ENCODE measurements around the gene VPS36. TPM values are rescaled to one million over a fixed set of nuclear protein-coding genes. Genes with fewer than 3 reads are reported as not detected.

VPS36 gene
- total RNA-seq, 1 experiment from 2014 or later, result 19.2 TPM

DNA sequence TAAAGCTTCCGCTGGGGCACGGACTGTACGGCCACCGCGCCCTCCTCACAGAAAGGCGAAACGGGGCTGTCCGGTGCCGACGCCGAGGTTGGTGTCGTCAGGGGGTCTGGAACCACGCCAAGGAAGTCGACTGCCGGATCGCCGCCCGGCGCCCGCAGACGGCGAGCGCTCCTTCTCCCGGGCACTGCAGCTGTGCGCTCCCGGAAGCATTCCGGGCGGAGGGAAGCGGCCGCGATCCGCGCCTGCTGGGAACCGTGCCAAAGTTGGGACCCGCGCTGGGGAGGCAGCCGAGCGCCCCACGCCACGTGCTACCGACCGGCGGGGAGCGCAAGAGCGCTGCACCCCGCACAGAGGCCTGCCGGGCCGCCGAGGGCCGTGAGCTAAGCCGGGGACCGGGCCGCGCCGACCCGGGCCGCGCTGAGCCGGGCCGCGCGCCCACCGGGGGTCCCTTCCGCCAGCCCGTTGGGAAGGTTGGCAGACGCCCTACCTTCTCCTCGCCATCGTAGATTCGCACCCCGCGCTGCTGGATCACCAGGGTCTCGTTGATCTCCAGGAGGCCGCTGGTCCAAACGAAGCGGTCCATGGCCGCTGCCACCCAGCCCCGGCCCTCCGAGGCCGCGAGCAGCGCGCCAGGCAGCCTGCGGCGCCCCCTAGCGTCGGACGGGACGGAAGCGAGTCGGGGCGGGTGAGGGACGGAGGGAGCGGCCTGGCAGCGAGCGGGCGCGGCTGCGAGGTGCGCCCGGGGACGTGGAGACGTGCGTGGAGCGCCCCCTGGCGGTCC lies at the start of gene VPS36 (continued):
- TF ChIP-seq, protein P1, sequence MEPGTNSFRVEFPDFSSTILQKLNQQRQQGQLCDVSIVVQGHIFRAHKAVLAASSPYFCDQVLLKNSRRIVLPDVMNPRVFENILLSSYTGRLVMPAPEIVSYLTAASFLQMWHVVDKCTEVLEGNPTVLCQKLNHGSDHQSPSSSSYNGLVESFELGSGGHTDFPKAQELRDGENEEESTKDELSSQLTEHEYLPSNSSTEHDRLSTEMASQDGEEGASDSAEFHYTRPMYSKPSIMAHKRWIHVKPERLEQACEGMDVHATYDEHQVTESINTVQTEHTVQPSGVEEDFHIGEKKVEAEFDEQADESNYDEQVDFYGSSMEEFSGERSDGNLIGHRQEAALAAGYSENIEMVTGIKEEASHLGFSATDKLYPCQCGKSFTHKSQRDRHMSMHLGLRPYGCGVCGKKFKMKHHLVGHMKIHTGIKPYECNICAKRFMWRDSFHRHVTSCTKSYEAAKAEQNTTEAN (CRISPR knock-in tag; IDR thresholded peaks at IDR 0.05), result no peak
- TF ChIP-seq, protein P2, sequence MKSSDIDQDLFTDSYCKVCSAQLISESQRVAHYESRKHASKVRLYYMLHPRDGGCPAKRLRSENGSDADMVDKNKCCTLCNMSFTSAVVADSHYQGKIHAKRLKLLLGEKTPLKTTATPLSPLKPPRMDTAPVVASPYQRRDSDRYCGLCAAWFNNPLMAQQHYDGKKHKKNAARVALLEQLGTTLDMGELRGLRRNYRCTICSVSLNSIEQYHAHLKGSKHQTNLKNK (CRISPR knock-in tag; IDR thresholded peaks at IDR 0.05), result no peak
- TF ChIP-seq SP1 (CRISPR knock-in tag; conservative IDR thresholded peaks at IDR 0.05) (no peak), ETV6 (CRISPR knock-in tag; IDR thresholded peaks at IDR 0.05) (peak; percentile 81; the same call in 1 of the 2 replicates), ZNF121 (CRISPR knock-in tag; IDR thresholded peaks at IDR 0.05) (no peak), NR2C2 (CRISPR knock-in tag; IDR thresholded peaks at IDR 0.05) (peak; percentile 44; the same call in 1 of the 2 replicates), FOXP1 (CRISPR knock-in tag; IDR thresholded peaks at IDR 0.05; ENCODE audit: borderline replicate concordance) (peak; percentile 70; the same call in 1 of the 2 replicates), E2F1 (CRISPR knock-in tag; IDR thresholded peaks at IDR 0.05) (no peak), IRF2 (CRISPR knock-in tag; IDR thresholded peaks at IDR 0.05; ENCODE audit: borderline replicate concordance, low read depth) (no peak; the same call in 1 of the 2 replicates), SOX15 (CRISPR knock-in tag; IDR thresholded peaks at IDR 0.05) (no peak), ERG (CRISPR knock-in tag; IDR thresholded peaks at IDR 0.05) (no peak), RELA (CRISPR knock-in tag; IDR thresholded peaks at IDR 0.05; ENCODE audit: borderline replicate concordance) (no peak), TP53 (CRISPR knock-in tag; IDR thresholded peaks at IDR 0.05) (peak; percentile 68), CREB1 (CRISPR knock-in tag; IDR thresholded peaks at IDR 0.05) (0 out of 2 replicates have a peak, but pooled peaks have one; percentile 14), FOXK1 (CRISPR knock-in tag; IDR thresholded peaks at IDR 0.05) (peak; percentile 53; the same call in 1 of the 2 replicates), CBFB (CRISPR knock-in tag; IDR thresholded peaks at IDR 0.05; ENCODE audit: low read depth) (no peak; the same call in 1 of the 2 replicates), NFATC4 (CRISPR knock-in tag; IDR thresholded peaks at IDR 0.05) (no peak), NFE2L1 (CRISPR knock-in tag; IDR thresholded peaks at IDR 0.05) (no peak), PRRX2 (CRISPR knock-in tag; IDR thresholded peaks at IDR 0.05) (no peak), EMX1 (CRISPR knock-in tag; IDR thresholded peaks at IDR 0.05) (0 out of 2 replicates have a peak, but pooled peaks have one; percentile 39), SMAD3 (CRISPR knock-in tag; IDR thresholded peaks at IDR 0.05; ENCODE audit: borderline replicate concordance) (peak; percentile 14; the same call in 1 of the 2 replicates), ZBTB21 (CRISPR knock-in tag; IDR thresholded peaks at IDR 0.05; ENCODE audit: borderline replicate concordance) (no peak), STAT6 (CRISPR knock-in tag; conservative IDR thresholded peaks at IDR 0.05; ENCODE audit: low read depth) (no peak)
- TF ChIP-seq, protein P3, sequence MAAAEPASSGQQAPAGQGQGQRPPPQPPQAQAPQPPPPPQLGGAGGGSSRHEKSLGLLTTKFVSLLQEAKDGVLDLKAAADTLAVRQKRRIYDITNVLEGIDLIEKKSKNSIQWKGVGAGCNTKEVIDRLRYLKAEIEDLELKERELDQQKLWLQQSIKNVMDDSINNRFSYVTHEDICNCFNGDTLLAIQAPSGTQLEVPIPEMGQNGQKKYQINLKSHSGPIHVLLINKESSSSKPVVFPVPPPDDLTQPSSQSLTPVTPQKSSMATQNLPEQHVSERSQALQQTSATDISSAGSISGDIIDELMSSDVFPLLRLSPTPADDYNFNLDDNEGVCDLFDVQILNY (CRISPR knock-in tag; IDR thresholded peaks at IDR 0.05), result peak; percentile 76
- TF ChIP-seq, protein P4, sequence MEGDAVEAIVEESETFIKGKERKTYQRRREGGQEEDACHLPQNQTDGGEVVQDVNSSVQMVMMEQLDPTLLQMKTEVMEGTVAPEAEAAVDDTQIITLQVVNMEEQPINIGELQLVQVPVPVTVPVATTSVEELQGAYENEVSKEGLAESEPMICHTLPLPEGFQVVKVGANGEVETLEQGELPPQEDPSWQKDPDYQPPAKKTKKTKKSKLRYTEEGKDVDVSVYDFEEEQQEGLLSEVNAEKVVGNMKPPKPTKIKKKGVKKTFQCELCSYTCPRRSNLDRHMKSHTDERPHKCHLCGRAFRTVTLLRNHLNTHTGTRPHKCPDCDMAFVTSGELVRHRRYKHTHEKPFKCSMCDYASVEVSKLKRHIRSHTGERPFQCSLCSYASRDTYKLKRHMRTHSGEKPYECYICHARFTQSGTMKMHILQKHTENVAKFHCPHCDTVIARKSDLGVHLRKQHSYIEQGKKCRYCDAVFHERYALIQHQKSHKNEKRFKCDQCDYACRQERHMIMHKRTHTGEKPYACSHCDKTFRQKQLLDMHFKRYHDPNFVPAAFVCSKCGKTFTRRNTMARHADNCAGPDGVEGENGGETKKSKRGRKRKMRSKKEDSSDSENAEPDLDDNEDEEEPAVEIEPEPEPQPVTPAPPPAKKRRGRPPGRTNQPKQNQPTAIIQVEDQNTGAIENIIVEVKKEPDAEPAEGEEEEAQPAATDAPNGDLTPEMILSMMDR (IDR thresholded peaks at IDR 0.05), result peak; percentile 100
- TF ChIP-seq, protein P5, sequence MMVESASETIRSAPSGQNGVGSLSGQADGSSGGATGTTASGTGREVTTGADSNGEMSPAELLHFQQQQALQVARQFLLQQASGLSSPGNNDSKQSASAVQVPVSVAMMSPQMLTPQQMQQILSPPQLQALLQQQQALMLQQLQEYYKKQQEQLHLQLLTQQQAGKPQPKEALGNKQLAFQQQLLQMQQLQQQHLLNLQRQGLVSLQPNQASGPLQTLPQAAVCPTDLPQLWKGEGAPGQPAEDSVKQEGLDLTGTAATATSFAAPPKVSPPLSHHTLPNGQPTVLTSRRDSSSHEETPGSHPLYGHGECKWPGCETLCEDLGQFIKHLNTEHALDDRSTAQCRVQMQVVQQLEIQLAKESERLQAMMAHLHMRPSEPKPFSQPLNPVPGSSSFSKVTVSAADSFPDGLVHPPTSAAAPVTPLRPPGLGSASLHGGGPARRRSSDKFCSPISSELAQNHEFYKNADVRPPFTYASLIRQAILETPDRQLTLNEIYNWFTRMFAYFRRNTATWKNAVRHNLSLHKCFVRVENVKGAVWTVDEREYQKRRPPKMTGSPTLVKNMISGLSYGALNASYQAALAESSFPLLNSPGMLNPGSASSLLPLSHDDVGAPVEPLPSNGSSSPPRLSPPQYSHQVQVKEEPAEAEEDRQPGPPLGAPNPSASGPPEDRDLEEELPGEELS (CRISPR knock-in tag; IDR thresholded peaks at IDR 0.05), result no peak; the same call in 1 of the 2 replicates
- TF ChIP-seq, protein P6, sequence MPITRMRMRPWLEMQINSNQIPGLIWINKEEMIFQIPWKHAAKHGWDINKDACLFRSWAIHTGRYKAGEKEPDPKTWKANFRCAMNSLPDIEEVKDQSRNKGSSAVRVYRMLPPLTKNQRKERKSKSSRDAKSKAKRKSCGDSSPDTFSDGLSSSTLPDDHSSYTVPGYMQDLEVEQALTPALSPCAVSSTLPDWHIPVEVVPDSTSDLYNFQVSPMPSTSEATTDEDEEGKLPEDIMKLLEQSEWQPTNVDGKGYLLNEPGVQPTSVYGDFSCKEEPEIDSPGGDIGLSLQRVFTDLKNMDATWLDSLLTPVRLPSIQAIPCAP (CRISPR knock-in tag; IDR thresholded peaks at IDR 0.05), result 0 out of 2 replicates have a peak, but pooled peaks have one; percentile 17

Data from WTC11 (cell line).